Measurements from ENCODE around the gene SDCBP2.

- TF ChIP-seq POLR2A (IDR thresholded peaks at IDR 0.05), result no peak
- TF ChIP-seq, protein P1, sequence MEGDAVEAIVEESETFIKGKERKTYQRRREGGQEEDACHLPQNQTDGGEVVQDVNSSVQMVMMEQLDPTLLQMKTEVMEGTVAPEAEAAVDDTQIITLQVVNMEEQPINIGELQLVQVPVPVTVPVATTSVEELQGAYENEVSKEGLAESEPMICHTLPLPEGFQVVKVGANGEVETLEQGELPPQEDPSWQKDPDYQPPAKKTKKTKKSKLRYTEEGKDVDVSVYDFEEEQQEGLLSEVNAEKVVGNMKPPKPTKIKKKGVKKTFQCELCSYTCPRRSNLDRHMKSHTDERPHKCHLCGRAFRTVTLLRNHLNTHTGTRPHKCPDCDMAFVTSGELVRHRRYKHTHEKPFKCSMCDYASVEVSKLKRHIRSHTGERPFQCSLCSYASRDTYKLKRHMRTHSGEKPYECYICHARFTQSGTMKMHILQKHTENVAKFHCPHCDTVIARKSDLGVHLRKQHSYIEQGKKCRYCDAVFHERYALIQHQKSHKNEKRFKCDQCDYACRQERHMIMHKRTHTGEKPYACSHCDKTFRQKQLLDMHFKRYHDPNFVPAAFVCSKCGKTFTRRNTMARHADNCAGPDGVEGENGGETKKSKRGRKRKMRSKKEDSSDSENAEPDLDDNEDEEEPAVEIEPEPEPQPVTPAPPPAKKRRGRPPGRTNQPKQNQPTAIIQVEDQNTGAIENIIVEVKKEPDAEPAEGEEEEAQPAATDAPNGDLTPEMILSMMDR (IDR thresholded peaks at IDR 0.05 in 4 of 5, conservative IDR thresholded peaks at IDR 0.05 in 1 of 5), result no peak
Measured at GRCh38 chr20:1281279-1282057, 47.5 kb downstream of the SDCBP2 start.
